ENCODE data around the gene LRRFIP2.

GRCh38 chr3:37135561-37135960 lies 38.8 kb downstream of the LRRFIP2 start:
- TF ChIP-seq YY1 (IDR thresholded peaks at IDR 0.05; ENCODE audit: insufficient read depth, insufficient read length) (no peak), ZNF274 (IDR thresholded peaks at IDR 0.05; ENCODE audit: low read depth, low read length) (no peak), SUZ12 (IDR thresholded peaks at IDR 0.05; ENCODE audit: extremely low read depth, insufficient read depth, insufficient read length) (no peak)

Data from NT2/D1 (cell line).